SK-N-MC (cell line): ENCODE data around the gene NCKAP5.

ENCODE experiments used
- EZH2 ChIP-seq: fragments of 200-600 bp; sonication (generic); IDR thresholded peaks from one replicate; pipeline ENCODE4 v1.6.1; 2017; ENCODE audit warnings: antibody characterized with exemption
- FOXP2 ChIP-seq: optimal IDR thresholded peaks from 2 replicates; pipeline ENCODE3; 2011; ENCODE audit warnings: mild to moderate bottlenecking, moderate library complexity; ENCODE audit not compliant: insufficient read depth; ENCODE audit errors: extremely low read length, control extremely low read depth
- POLR2AphosphoS5 ChIP-seq: IDR thresholded peaks from 2 replicates; pipeline ENCODE4 v1.6.1; 2012; ENCODE audit warnings: mild to moderate bottlenecking, low read depth, low read length, borderline replicate concordance

DNA sequence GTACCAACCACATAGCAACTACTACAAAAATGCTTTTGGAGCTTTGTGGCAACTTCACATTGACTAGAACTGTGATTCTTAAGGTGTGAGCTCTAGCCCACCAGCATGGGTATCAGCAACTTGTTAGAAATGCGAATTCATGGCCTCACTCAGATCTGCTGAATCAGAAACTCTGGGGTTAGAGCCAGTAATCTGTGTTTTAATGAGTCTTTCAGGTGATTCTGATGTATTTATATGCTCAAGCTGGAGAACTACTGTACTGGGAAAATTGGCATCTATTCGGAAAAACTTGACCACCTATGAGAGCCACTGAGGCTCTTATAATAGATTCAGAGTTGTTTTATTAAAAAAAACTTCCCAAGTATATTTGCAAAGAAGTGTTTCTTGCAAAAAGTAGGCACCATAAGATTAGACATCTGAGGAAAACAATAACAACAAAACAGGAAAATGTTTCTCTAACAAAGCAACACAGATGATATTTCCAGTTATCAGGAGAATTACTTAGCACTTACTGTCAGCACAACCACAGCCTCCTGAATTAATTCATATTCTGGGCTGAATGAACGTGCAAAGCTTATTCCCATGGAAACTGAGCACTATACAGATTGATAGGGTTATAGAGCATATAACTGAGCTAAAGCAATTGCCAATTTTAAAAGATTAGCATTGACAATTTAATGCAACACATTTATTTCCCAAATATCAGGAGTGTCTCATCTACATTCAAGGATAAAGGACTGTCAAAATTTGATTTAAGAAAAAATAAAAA is 71.6 kb downstream of the NCKAP5 start:
- TF ChIP-seq EZH2 (no peak), POLR2AphosphoS5 (no peak), FOXP2 (no peak)
